Measurements from ENCODE around the gene DNAH17.

DNA sequence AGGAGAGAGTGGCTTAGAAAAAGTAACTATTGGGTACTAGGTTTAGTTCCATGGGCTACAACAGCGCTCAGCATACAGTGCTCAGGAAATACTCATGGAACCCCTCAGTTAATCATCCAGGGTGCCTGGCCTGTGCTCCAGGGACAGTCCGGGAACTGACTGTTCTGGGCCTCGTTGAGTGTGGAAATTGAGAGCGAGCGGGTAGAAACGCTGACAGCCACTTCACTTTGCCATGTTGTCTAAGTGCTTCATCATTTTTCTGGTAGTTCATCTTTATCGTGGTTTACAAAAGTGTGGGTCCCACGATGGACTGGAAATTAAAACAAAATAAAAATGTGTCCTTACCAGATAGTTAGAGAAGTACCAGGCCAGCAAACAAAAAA is 31.6 kb upstream of the DNAH17 start:
- TF ChIP-seq, protein P1, sequence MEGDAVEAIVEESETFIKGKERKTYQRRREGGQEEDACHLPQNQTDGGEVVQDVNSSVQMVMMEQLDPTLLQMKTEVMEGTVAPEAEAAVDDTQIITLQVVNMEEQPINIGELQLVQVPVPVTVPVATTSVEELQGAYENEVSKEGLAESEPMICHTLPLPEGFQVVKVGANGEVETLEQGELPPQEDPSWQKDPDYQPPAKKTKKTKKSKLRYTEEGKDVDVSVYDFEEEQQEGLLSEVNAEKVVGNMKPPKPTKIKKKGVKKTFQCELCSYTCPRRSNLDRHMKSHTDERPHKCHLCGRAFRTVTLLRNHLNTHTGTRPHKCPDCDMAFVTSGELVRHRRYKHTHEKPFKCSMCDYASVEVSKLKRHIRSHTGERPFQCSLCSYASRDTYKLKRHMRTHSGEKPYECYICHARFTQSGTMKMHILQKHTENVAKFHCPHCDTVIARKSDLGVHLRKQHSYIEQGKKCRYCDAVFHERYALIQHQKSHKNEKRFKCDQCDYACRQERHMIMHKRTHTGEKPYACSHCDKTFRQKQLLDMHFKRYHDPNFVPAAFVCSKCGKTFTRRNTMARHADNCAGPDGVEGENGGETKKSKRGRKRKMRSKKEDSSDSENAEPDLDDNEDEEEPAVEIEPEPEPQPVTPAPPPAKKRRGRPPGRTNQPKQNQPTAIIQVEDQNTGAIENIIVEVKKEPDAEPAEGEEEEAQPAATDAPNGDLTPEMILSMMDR (IDR thresholded peaks at IDR 0.05; ENCODE audit: low read depth, low read length, poor library complexity, severe bottlenecking) = no peak
- no peak for TF ChIP-seq EZH2phosphoT487 (IDR thresholded peaks at IDR 0.05; ENCODE audit: borderline replicate concordance, low read length)

All from DOHH2 (cell line).